Suprapubic skin (tissue), 4 donors: ENCODE measurements around the gene SYNGR1.

Source experiments
- CTCF ChIP-seq, 2 donors: fragments of 200-600 bp in 1 of 2; fragments of 450-650 bp in 1 of 2; sonication (generic) in 1 of 2; IDR thresholded peaks; one replicate each; pipeline ENCODE4 v1.5.1; 2016 to 2019; ENCODE audit warnings: antibody characterized with exemption in 2 of 2, mild to moderate bottlenecking in 1 of 2, moderate library complexity in 1 of 2
- EP300 ChIP-seq: sonication (generic); formaldehyde crosslinking; IDR thresholded peaks from one replicate; pipeline ENCODE4 v1.6.1; 2017; ENCODE audit warnings: antibody characterized with exemption
- POLR2A ChIP-seq, 2 donors: fragments of 450-650 bp; IDR thresholded peaks; one replicate each; pipeline ENCODE4 v1.6.1; 2017; ENCODE audit warnings: antibody characterized with exemption in 2 of 2, mild to moderate bottlenecking in 2 of 2, moderate library complexity in 2 of 2
- POLR2AphosphoS5 ChIP-seq, 3 donors: sonication (generic); formaldehyde crosslinking; IDR thresholded peaks; one replicate each; pipeline ENCODE4 v1.6.1; 2017; ENCODE audit warnings: antibody characterized with exemption in 3 of 3

GRCh38 chr22:39431821-39432251, 82.0 kb downstream of the SYNGR1 start:
- TF ChIP-seq POLR2AphosphoS5 (IDR thresholded peaks at IDR 0.05) = no peak
- no peak for TF ChIP-seq CTCF (IDR thresholded peaks at IDR 0.05)
- no peak for TF ChIP-seq POLR2A (IDR thresholded peaks at IDR 0.05)
- no peak for TF ChIP-seq EP300
